ENCODE measurements around the gene CD81. TPM values are rescaled to one million over a fixed set of nuclear protein-coding genes. Genes with fewer than 3 reads are reported as not detected.

Gene CD81
- total RNA-seq, 1 donor = 195 TPM

DNA sequence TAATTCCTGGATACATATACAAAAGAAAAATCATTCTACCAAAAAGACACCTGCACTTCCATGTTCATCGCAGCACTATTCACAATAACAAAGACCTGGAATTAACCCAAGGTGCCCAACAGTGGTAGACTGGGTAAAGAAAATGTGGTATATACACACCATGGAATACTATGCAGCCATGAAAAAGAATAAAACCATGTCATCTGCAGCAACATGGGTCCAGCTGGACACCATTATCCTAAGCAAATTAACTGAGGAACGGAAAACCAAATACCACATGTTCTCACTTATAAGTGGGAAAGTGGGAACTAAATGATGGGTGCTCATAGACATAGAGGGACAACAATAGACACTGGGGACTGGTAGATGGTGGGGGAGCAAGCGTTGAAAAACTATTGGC is 62.7 kb downstream of the CD81 start:
- H3K4me2 ChIP-seq (ENCODE audit: insufficient read depth, low read length) = no peak overlapping the region
- DNase-seq (ENCODE audit: insufficient read length, low spot score, missing footprints) = peak; percentile 29

DNA sequence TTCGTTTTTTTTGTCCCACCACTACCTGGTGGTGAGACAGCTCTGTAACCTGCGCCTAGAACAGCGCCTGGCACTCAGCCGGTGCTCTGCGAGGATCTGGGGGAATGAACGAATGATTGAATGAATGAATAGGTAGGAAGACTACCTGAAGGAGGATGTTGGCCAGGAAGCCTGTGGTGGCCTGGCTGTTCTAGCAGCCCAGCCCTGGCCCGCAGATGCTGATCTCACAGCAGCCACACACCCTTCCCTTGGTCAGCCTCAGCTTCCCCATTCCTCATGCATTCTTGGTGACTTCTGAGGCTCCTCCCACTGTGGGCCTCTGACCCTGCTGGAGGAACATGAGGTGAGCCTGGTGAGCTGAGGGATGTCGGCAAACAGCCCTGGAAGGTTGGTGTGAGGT is 63.5 kb downstream of the CD81 start:
- H3K36me3 ChIP-seq (ENCODE audit: insufficient read depth, low read length) = no peaks in the 10 kb centered on the region
- H4K20me1 ChIP-seq (ENCODE audit: insufficient read depth, low read length) = no peaks in the 10 kb centered on the region
- TF ChIP-seq, protein P1, sequence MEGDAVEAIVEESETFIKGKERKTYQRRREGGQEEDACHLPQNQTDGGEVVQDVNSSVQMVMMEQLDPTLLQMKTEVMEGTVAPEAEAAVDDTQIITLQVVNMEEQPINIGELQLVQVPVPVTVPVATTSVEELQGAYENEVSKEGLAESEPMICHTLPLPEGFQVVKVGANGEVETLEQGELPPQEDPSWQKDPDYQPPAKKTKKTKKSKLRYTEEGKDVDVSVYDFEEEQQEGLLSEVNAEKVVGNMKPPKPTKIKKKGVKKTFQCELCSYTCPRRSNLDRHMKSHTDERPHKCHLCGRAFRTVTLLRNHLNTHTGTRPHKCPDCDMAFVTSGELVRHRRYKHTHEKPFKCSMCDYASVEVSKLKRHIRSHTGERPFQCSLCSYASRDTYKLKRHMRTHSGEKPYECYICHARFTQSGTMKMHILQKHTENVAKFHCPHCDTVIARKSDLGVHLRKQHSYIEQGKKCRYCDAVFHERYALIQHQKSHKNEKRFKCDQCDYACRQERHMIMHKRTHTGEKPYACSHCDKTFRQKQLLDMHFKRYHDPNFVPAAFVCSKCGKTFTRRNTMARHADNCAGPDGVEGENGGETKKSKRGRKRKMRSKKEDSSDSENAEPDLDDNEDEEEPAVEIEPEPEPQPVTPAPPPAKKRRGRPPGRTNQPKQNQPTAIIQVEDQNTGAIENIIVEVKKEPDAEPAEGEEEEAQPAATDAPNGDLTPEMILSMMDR (IDR thresholded peaks at IDR 0.05; ENCODE audit: extremely low read depth, low read depth, low read length) = no peak
- H3K79me2 ChIP-seq (ENCODE audit: insufficient read depth, low read length) = no peaks in the 10 kb centered on the region
- no peak overlapping the region for H3K4me2 ChIP-seq (ENCODE audit: insufficient read depth, low read length)
- no peaks in the 10 kb centered on the region for H3K9me3 ChIP-seq (ENCODE audit: low read depth, low read length)
- DNase-seq (ENCODE audit: insufficient read length, low spot score, missing footprints) = peak; percentile 73
- no peaks in the 10 kb centered on the region for H3K4me1 ChIP-seq (ENCODE audit: insufficient read depth, low read length)
- no peak overlapping the region for H3K4me3 ChIP-seq (ENCODE audit: insufficient read depth, low read length)
- H3K27ac ChIP-seq (ENCODE audit: low read depth, low read length) = no peak overlapping the region
- no peak overlapping the region for H2AFZ ChIP-seq (ENCODE audit: low read length)
- peaks cover 27% of the 10 kb centered on the region for H3K27me3 ChIP-seq (ENCODE audit: insufficient read depth, low read length)

More for the DNA sequence above, 62.7 kb downstream of the CD81 start:
- H3K36me3 ChIP-seq (ENCODE audit: insufficient read depth, low read length) = no peaks in the 10 kb centered on the region
- H2AFZ ChIP-seq (ENCODE audit: low read length) = no peak overlapping the region
- no peaks in the 10 kb centered on the region for H3K9me3 ChIP-seq (ENCODE audit: low read depth, low read length)
- no peak overlapping the region for H3K4me3 ChIP-seq (ENCODE audit: insufficient read depth, low read length)
- no peaks in the 10 kb centered on the region for H3K4me1 ChIP-seq (ENCODE audit: insufficient read depth, low read length)
- no peaks in the 10 kb centered on the region for H3K79me2 ChIP-seq (ENCODE audit: insufficient read depth, low read length)
- H3K27ac ChIP-seq (ENCODE audit: low read depth, low read length) = no peak overlapping the region
- TF ChIP-seq, protein P1 (IDR thresholded peaks at IDR 0.05; ENCODE audit: extremely low read depth, low read depth, low read length) = no peak
- H3K27me3 ChIP-seq (ENCODE audit: insufficient read depth, low read length) = peaks cover 22% of the 10 kb centered on the region
- H4K20me1 ChIP-seq (ENCODE audit: insufficient read depth, low read length) = no peaks in the 10 kb centered on the region

DNA sequence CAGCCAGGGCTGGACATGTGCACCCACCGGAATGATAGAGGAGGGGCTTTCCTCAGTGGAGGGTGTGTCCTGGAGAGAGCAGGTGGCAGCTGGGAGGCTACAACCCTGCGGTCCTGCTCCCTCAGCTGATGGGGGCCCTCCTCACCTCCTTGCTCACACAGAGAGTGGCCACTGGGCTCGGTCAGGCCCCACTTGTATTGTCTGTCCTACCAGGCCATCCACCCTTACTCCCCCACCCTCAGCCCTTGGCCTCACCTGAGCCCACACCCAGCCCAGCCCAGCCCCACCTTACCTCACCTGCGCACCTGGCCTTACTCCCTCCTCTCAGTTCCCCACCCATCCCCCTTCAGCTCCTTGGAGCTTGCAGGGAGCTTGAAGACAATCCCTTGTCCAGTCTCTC is 64.1 kb downstream of the CD81 start:
- Histone ChIP-seq H2AFZ (ENCODE audit: low read length) (no peak overlapping the region), H3K36me3 (ENCODE audit: insufficient read depth, low read length) (no peaks in the 10 kb centered on the region), H3K9me3 (ENCODE audit: low read depth, low read length) (no peaks in the 10 kb centered on the region), H3K4me1 (ENCODE audit: insufficient read depth, low read length) (no peaks in the 10 kb centered on the region), H3K27ac (ENCODE audit: low read depth, low read length) (no peak overlapping the region), H3K79me2 (ENCODE audit: insufficient read depth, low read length) (no peaks in the 10 kb centered on the region), H4K20me1 (ENCODE audit: insufficient read depth, low read length) (no peaks in the 10 kb centered on the region), H3K4me3 (ENCODE audit: insufficient read depth, low read length) (no peak overlapping the region), H3K4me2 (ENCODE audit: insufficient read depth, low read length) (no peak overlapping the region), H3K27me3 (ENCODE audit: insufficient read depth, low read length) (peaks cover 31% of the 10 kb centered on the region)
- peak; percentile 9 for DNase-seq (ENCODE audit: insufficient read length, low spot score, missing footprints)
- TF ChIP-seq, protein P1 (IDR thresholded peaks at IDR 0.05; ENCODE audit: extremely low read depth, low read depth, low read length) = no peak

DNA sequence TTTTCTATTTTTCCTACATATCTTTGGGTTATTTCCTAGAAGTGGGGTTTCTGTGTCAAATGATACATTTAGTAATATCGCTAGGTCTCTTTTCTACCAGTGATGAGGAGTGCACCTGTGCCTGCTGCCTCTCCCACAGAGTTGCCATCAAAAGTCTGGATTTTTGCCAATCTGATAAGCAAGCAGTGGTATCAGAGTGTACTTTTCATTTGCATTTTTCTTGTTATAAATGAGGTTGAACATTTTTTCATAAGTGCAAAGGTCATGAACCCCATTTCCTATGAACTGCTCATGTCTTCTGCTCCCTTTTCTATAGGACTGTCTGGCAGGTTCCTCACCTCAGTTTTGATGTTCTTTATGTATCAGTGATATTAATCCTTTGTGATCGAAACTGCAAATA is 65.5 kb downstream of the CD81 start:
- TF ChIP-seq, protein P1 (IDR thresholded peaks at IDR 0.05; ENCODE audit: extremely low read depth, low read depth, low read length) = no peak
- Histone ChIP-seq H3K4me3 (ENCODE audit: insufficient read depth, low read length) (no peak overlapping the region), H3K4me1 (ENCODE audit: insufficient read depth, low read length) (no peaks in the 10 kb centered on the region), H3K4me2 (ENCODE audit: insufficient read depth, low read length) (no peak overlapping the region), H3K27ac (ENCODE audit: low read depth, low read length) (no peak overlapping the region), H3K27me3 (ENCODE audit: insufficient read depth, low read length) (peaks cover 27% of the 10 kb centered on the region), H3K36me3 (ENCODE audit: insufficient read depth, low read length) (no peaks in the 10 kb centered on the region), H4K20me1 (ENCODE audit: insufficient read depth, low read length) (no peaks in the 10 kb centered on the region), H3K9me3 (ENCODE audit: low read depth, low read length) (no peaks in the 10 kb centered on the region), H2AFZ (ENCODE audit: low read length) (no peak overlapping the region), H3K79me2 (ENCODE audit: insufficient read depth, low read length) (no peaks in the 10 kb centered on the region)
- no peak for DNase-seq (ENCODE audit: insufficient read length, low spot score, missing footprints)
